HCT116 (cell line): ENCODE measurements around the gene GRIK3. TPM values are rescaled to one million over a fixed set of nuclear protein-coding genes. Genes with fewer than 3 reads are reported as not detected.

Experiments used
- ATAC-seq: fragments of 200-7000 bp; cut with Tn5 transposase; 2 replicates; pipeline ENCODE4 v1.9.1; 2020; ENCODE audit warnings: mild to moderate bottlenecking, moderate library complexity
- BruUV-seq: library from RNA; stranded (reverse); fragments of 400-500 nt; replicated peaks from 2 replicates; lab custom pipeline; 2021; lab: Mats Ljungman, UMichigan
- CTCF ChIA-PET: fragments of 300-600 bp; sonication (Branson Sonifier 250); formaldehyde crosslinking; loops from one replicate; lab custom pipeline; 2021; ENCODE audit warnings: antibody characterized with exemption; lab: Charles Lee
- POLR2A ChIA-PET: fragments of 300-600, 350-600 bp; sonication (Branson Sonifier 250); formaldehyde crosslinking; loops from one replicate; lab custom pipeline; 2021; ENCODE audit warnings: antibody characterized with exemption; lab: Charles Lee
- RAD21 ChIA-PET, 2 experiments: fragments of 300-600 bp; sonication (Branson Sonifier 250); formaldehyde crosslinking; loops; one replicate each; lab custom pipeline; 2023; ENCODE audit warnings: low total read pairs in 2 of 2; ENCODE audit not compliant: uncharacterized antibody in 2 of 2, unreplicated experiment in 2 of 2, low non-redundant PET in 1 of 2; lab: Charles Lee
- DNase-seq: peaks from one replicate; pipeline ENCODE4 v3.0.0-alpha.2; 2010; ENCODE audit warnings: low read depth, low spot score
- H2AFZ ChIP-seq: fragments of 200-600 bp; shearing (Covaris generic), sonication (generic); 2 replicates; pipeline ENCODE4 v1.6.1; 2017; ENCODE audit warnings: low read depth, mixed run types, mixed read lengths, antibody characterized with exemption, low read length; ENCODE audit not compliant: poor library complexity, severe bottlenecking
- H3K27ac ChIP-seq: 2 replicates; pipeline ENCODE4 v1.5.1; 2012; ENCODE audit warnings: low read depth, low read length
- H3K27me3 ChIP-seq: fragments of 200-600 bp; sonication (generic); 2 replicates; pipeline ENCODE4 v1.6.1; 2016; ENCODE audit warnings: mixed run types, low read length, mixed read lengths; ENCODE audit not compliant: insufficient read depth
- H3K36me3 ChIP-seq, 2 experiments: fragments of 200-500 bp in 1 of 2; fragments of 200-600 bp in 1 of 2; sonication (Bioruptor generic) in 1 of 2; sonication (generic) in 1 of 2; 2 replicates each; pipeline versions ENCODE4 v1.5.1 to v1.6.1; 2014 to 2016; ENCODE audit warnings: low read length in 2 of 2, inconsistent platforms in 1 of 2, mixed read lengths in 1 of 2, mixed run types in 1 of 2; ENCODE audit not compliant: insufficient read depth in 2 of 2, control insufficient read depth in 1 of 2
- H3K4me1 ChIP-seq, 2 experiments: fragments of 200-600 bp in 1 of 2; sonication (generic) in 1 of 2; 2 replicates each; pipeline versions ENCODE4 v1.5.1 to v1.6.1; 2012 to 2017; ENCODE audit warnings: low read length in 2 of 2, inconsistent platforms in 1 of 2, mild to moderate bottlenecking in 1 of 2, mixed read lengths in 1 of 2, mixed run types in 1 of 2, moderate library complexity in 1 of 2; ENCODE audit not compliant: insufficient read depth in 2 of 2, control insufficient read depth in 1 of 2
- H3K4me2 ChIP-seq: fragments of 200-600 bp; sonication (generic); 2 replicates; pipeline ENCODE4 v1.6.1; 2017; ENCODE audit warnings: mixed run types, low read length, mixed read lengths
- H3K4me3 ChIP-seq, 2 experiments: fragments of 200-600 bp in 1 of 2; sonication (generic) in 1 of 2; replicated peaks in 1 of 2; 2 replicates each; pipeline ENCODE4 v1.5.1; 2011 to 2016; ENCODE audit warnings: low read length in 2 of 2, control low read depth in 1 of 2, low read depth in 1 of 2, mild to moderate bottlenecking in 1 of 2, mixed read lengths in 1 of 2, mixed run types in 1 of 2
- H3K79me2 ChIP-seq: fragments of 200-600 bp; sonication (generic); 2 replicates; pipeline ENCODE4 v1.6.1; 2017; ENCODE audit warnings: mild to moderate bottlenecking, mixed run types, low read length, moderate library complexity, mixed read lengths; ENCODE audit not compliant: insufficient read depth
- H3K9ac ChIP-seq: fragments of 200-600 bp; sonication (generic); 2 replicates; pipeline ENCODE4 v1.6.1; 2016; ENCODE audit warnings: low read length, mixed read lengths
- H3K9me2 ChIP-seq: fragments of 200-600 bp; sonication (generic), shearing (Covaris generic); 2 replicates; pipeline ENCODE4 v1.6.1; 2017; ENCODE audit warnings: mixed run types, mild to moderate bottlenecking, moderate library complexity; ENCODE audit not compliant: insufficient read depth
- H3K9me3 ChIP-seq, 2 experiments: fragments of 200-500 bp in 1 of 2; fragments of 200-600 bp in 1 of 2; sonication (Bioruptor generic) in 1 of 2; sonication (generic) in 1 of 2; 2 replicates each; pipeline ENCODE4 v1.6.1; 2014 to 2017; ENCODE audit warnings: low read length in 2 of 2, mixed read lengths in 2 of 2, inconsistent platforms in 1 of 2, low read depth in 1 of 2, mild to moderate bottlenecking in 1 of 2, mixed run types in 1 of 2, moderate library complexity in 1 of 2; ENCODE audit not compliant: control insufficient read depth in 1 of 2, insufficient read depth in 1 of 2
- H4K20me1 ChIP-seq: fragments of 200-600 bp; sonication (generic), shearing (Covaris generic); 2 replicates; pipeline ENCODE4 v1.6.1; 2017; ENCODE audit warnings: mixed run types, mild to moderate bottlenecking, moderate library complexity; ENCODE audit not compliant: insufficient read depth
- CEBPB ChIP-seq: IDR thresholded peaks from 2 replicates; pipeline ENCODE4 v1.6.1; 2012; ENCODE audit warnings: low read depth
- EGR1 ChIP-seq: IDR thresholded peaks from 2 replicates; pipeline ENCODE4 v1.6.1; 2012; ENCODE audit warnings: low read depth
- ELF1 ChIP-seq: IDR thresholded peaks from 2 replicates; pipeline ENCODE4 v1.6.1; 2012; ENCODE audit warnings: low read depth, borderline replicate concordance
- EZH2 ChIP-seq: fragments of 200-600 bp; sonication (generic); IDR thresholded peaks from 2 replicates; pipeline ENCODE4 v1.6.1; 2017; ENCODE audit warnings: antibody characterized with exemption, mixed run types
- EZH2phosphoT487 ChIP-seq: fragments of 200-600 bp; IDR thresholded peaks from 2 replicates; pipeline ENCODE4 v1.6.1; 2018; ENCODE audit warnings: antibody characterized with exemption, borderline replicate concordance
- POLR2A ChIP-seq: IDR thresholded peaks from 2 replicates; pipeline ENCODE4 v1.7.0; 2011; ENCODE audit warnings: borderline replicate concordance; ENCODE audit not compliant: insufficient read depth, insufficient read length; ENCODE audit errors: extremely low read depth
- POLR2AphosphoS5 ChIP-seq: IDR thresholded peaks from 2 replicates; pipeline ENCODE4 v1.6.1; 2011; ENCODE audit warnings: mild to moderate bottlenecking, low read depth, low read length, moderate library complexity
- REST ChIP-seq: IDR thresholded peaks from 2 replicates; pipeline ENCODE4 v1.6.1; 2012; ENCODE audit warnings: low read depth
- SIN3A ChIP-seq: IDR thresholded peaks from 2 replicates; pipeline ENCODE4 v1.6.1; 2012; ENCODE audit warnings: low read depth
- YY1 ChIP-seq: IDR thresholded peaks from 2 replicates; pipeline ENCODE4 v1.6.1; 2011; ENCODE audit warnings: low read length, low read depth, moderate library complexity, mild to moderate bottlenecking; ENCODE audit not compliant: insufficient replicate concordance; ENCODE audit errors: extremely low read depth
- ZBTB33 ChIP-seq: IDR thresholded peaks from 2 replicates; pipeline ENCODE4 v1.6.1; 2011; ENCODE audit warnings: mild to moderate bottlenecking, low read length, moderate library complexity; ENCODE audit not compliant: insufficient replicate concordance; ENCODE audit errors: extremely low read depth
- ZFX ChIP-seq: fragments of 450-650 bp; IDR thresholded peaks from 2 replicates; pipeline ENCODE4 v1.6.1; 2017
- intact Hi-C: fragments of 100-400 bp; cut with micrococcal nuclease; formaldehyde crosslinking; loops from 2 replicates; pipeline ENCODE4 v1.10.0; 2022
- total RNA-seq: library from RNA; stranded (reverse); gene quantifications from one replicate; pipeline ENCODE4 v1.2.1, GENCODE V29; 2021; ENCODE audit not compliant: unreplicated experiment

Gene GRIK3
- total RNA-seq, 1 experiment from 2014 or later = not detected

- H2AFZ ChIP-seq = no peak overlapping the region
- DNase-seq (no peak), ATAC-seq (no peak)
- no peak overlapping the region for H3K9ac ChIP-seq
- H3K27me3 ChIP-seq = peaks cover 36% of the 10 kb centered on the region
- H3K79me2 ChIP-seq = no peaks in the 10 kb centered on the region
- ChIA-PET RAD21 (no interaction called here), POLR2A (no interaction called here), CTCF (no interaction called here)
- no peaks in the 10 kb centered on the region for H3K9me2 ChIP-seq
- no peak overlapping the region for H3K27ac ChIP-seq
- H3K36me3 ChIP-seq = no peaks in the 10 kb centered on the region
- no peaks in the 10 kb centered on the region for H4K20me1 ChIP-seq
- no peak overlapping the region for H3K4me2 ChIP-seq
- BruUV-seq = no TSS peak
- TF ChIP-seq ZFX (no peak), SIN3A (no peak)
- intact Hi-C loops = no loop called here
- no peak overlapping the region for H3K4me3 ChIP-seq
- H3K4me1 ChIP-seq = no peaks in the 10 kb centered on the region
- H3K9me3 ChIP-seq = no peaks in the 10 kb centered on the region
Measured at GRCh38 chr1:36874271-36875060, 159.8 kb downstream of the GRIK3 start.

GRCh38 chr1:36872858-36873257 is 161.5 kb downstream of the GRIK3 start:
- BruUV-seq = no TSS peak

More at GRCh38 chr1:36872858-36873257, 161.5 kb downstream of the GRIK3 start:
- no peaks in the 10 kb centered on the region for H3K9me3 ChIP-seq
- TF ChIP-seq EZH2 (no peak), POLR2AphosphoS5 (no peak), EGR1 (no peak), REST (no peak), CEBPB (no peak), POLR2A (no peak), ELF1 (no peak), EZH2phosphoT487 (no peak), YY1 (no peak), ZBTB33 (no peak)
- TF ChIP-seq, all 23 proteins: peak for 0
- Histone ChIP-seq H3K9ac (no peak overlapping the region), H3K4me2 (no peak overlapping the region), H3K9me2 (no peaks in the 10 kb centered on the region), H3K4me3 (no peak overlapping the region), H3K36me3 (no peaks in the 10 kb centered on the region), H2AFZ (no peak overlapping the region), H3K79me2 (no peaks in the 10 kb centered on the region), H3K27ac (no peak overlapping the region), H3K4me1 (no peaks in the 10 kb centered on the region), H3K27me3 (peaks cover 20% of the 10 kb centered on the region), H4K20me1 (no peaks in the 10 kb centered on the region)
- intact Hi-C loops = no loop called here
- ChIA-PET CTCF (no interaction called here), RAD21 (no interaction called here), POLR2A (no interaction called here)
- ATAC-seq = no peak
- no peak for DNase-seq
